SK-N-SH (cell line): ENCODE results near the gene FUNDC1.

Experiments
- CHD2 ChIP-seq: fragments of 150-350 bp; IDR thresholded peaks from 2 replicates; pipeline ENCODE4 v1.6.1; 2018; ENCODE audit warnings: low read length; ENCODE audit not compliant: partially characterized antibody
- CTCF ChIP-seq: fragments of 200-600 bp; sonication (generic); IDR thresholded peaks from 2 replicates; pipeline ENCODE4 v1.6.1; 2017; ENCODE audit warnings: antibody characterized with exemption, mild to moderate bottlenecking, moderate library complexity
- ELF1 ChIP-seq: IDR thresholded peaks from 2 replicates; pipeline ENCODE4 v1.4.0; 2012
- EZH2phosphoT487 ChIP-seq: fragments of 200-600 bp; sonication (generic); IDR thresholded peaks from 2 replicates; pipeline ENCODE4 v1.6.1; 2017; ENCODE audit warnings: low read depth, mixed run types, mild to moderate bottlenecking, antibody characterized with exemption, moderate library complexity, borderline replicate concordance
- IRF3 ChIP-seq: fragments of 150-350 bp; IDR thresholded peaks from 2 replicates; pipeline ENCODE4 v1.6.1; 2016; ENCODE audit warnings: mild to moderate bottlenecking, low read depth, low read length
- MEF2A ChIP-seq: IDR thresholded peaks from 2 replicates; pipeline ENCODE4 v1.4.0; 2012; ENCODE audit warnings: low read depth, borderline replicate concordance
- RAD21 ChIP-seq: IDR thresholded peaks from 2 replicates; pipeline ENCODE4 v1.6.1; 2012; ENCODE audit warnings: mild to moderate bottlenecking, low read length
- REST ChIP-seq: IDR thresholded peaks from 2 replicates; pipeline ENCODE4 v1.6.1; 2012; ENCODE audit warnings: mild to moderate bottlenecking, low read depth, low read length, moderate library complexity
- SIN3A ChIP-seq: IDR thresholded peaks from 2 replicates; pipeline ENCODE4 v1.6.1; 2012; ENCODE audit warnings: low read depth, mild to moderate bottlenecking, low read length, moderate library complexity, borderline replicate concordance
- SMC3 ChIP-seq: IDR thresholded peaks from 2 replicates; pipeline ENCODE4 v1.6.1; 2012; ENCODE audit warnings: low read depth, low read length, improper control_type of control experiment
- TAF1 ChIP-seq: IDR thresholded peaks from 2 replicates; pipeline ENCODE4 v1.6.1; 2012; ENCODE audit warnings: low read depth, mild to moderate bottlenecking, low read length, moderate library complexity, borderline replicate concordance
- USF1 ChIP-seq: IDR thresholded peaks from 2 replicates; pipeline ENCODE4 v1.4.0; 2012; ENCODE audit warnings: low read depth, borderline replicate concordance
- USF2 ChIP-seq: fragments of 150-350 bp; IDR thresholded peaks from 2 replicates; pipeline ENCODE4 v1.6.1; 2017; ENCODE audit warnings: antibody characterized with exemption, low read length, low read depth, borderline replicate concordance
- YY1 ChIP-seq: IDR thresholded peaks from 2 replicates; pipeline ENCODE4 v1.4.0; 2012; ENCODE audit warnings: low read depth, mild to moderate bottlenecking

- TF ChIP-seq TAF1 (no peak), CTCF (no peak), REST (no peak), USF2 (no peak), EZH2phosphoT487 (no peak), USF1 (no peak), SIN3A (no peak), YY1 (no peak), CHD2 (no peak), MEF2A (no peak), ELF1 (no peak), RAD21 (no peak), SMC3 (no peak), IRF3 (no peak)
Measured at GRCh38 chrX:44494357-44494756, 48.3 kb downstream of the FUNDC1 start.
